IMR-90 (cell line): Measurements from ENCODE around the gene USP5.

Experiments used
- MAFK ChIP-seq: IDR thresholded peaks from 2 replicates; pipeline ENCODE4 v1.6.1; 2012; ENCODE audit warnings: low read depth, low read length, improper control_type of control experiment
- MAZ ChIP-seq: IDR thresholded peaks from 2 replicates; pipeline ENCODE4 v1.6.1; 2012; ENCODE audit warnings: low read depth, mild to moderate bottlenecking, low read length, improper control_type of control experiment, moderate library complexity, borderline replicate concordance
- MXI1 ChIP-seq: IDR thresholded peaks from 2 replicates; pipeline ENCODE4 v1.6.1; 2012; ENCODE audit warnings: low read depth, mild to moderate bottlenecking, low read length, moderate library complexity, borderline replicate concordance
- POLR2A ChIP-seq: IDR thresholded peaks from 2 replicates; pipeline ENCODE4 v1.6.1; 2012; ENCODE audit warnings: mild to moderate bottlenecking, low read depth, low read length
- RAD21 ChIP-seq: IDR thresholded peaks from 2 replicates; pipeline ENCODE4 v1.6.1; 2012; ENCODE audit warnings: low read length, improper control_type of control experiment
- SMC3 ChIP-seq: fragments of 150-350 bp; IDR thresholded peaks from 2 replicates; pipeline ENCODE4 v1.6.1; 2016; ENCODE audit warnings: low read depth, mild to moderate bottlenecking, antibody characterized with exemption, low read length, moderate library complexity
- TF ChIP-seq, protein P1 (sequence below): conservative IDR thresholded peaks from 2 replicates; pipeline ENCODE4 v1.5.1; 2012; ENCODE audit warnings: mild to moderate bottlenecking, low read depth, low read length, improper control_type of control experiment
- TF ChIP-seq, protein P2 (sequence below): fragments of 150-350 bp; IDR thresholded peaks from 2 replicates; pipeline ENCODE4 v1.6.1; 2017; ENCODE audit warnings: mild to moderate bottlenecking, antibody characterized with exemption, low read length, low read depth

DNA sequence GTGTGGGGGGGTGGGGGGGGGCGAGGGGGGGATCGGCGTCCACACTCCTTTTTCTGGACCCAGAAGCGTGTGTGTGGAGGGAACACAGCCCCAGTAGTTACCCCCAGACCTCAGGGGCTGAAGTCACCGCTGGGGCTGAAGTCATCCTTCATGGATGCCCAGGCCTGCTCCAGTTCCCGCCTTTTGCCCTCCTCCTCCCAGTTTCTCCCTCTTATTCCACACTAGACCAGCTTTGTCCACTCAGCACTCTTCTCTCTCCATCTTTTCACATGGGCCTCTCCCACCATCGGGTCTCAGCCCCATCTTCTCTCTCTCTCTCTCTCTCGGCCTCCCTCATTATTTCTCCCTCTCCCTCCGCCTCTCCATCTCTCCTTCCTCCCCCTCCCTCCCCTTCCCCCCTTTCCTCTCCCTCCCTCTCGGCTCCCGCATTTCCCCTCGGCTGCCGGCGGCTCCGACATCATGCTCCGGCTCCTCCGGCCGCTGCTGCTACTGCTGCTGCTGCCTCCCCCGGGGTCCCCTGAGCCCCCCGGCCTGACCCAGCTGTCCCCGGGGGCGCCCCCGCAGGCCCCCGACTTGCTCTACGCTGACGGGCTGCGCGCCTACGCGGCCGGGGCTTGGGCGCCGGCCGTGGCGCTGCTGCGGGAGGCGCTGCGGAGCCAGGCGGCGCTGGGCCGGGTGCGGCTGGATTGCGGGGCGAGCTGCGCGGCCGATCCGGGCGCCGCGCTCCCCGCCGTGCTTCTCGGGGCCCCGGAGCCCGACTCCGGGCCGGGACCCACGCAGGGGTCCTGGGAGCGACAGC lies 23.8 kb upstream of the USP5 start, which contains the start of gene P3H3:
- TF ChIP-seq POLR2A, result no peak
- TF ChIP-seq, protein P1, sequence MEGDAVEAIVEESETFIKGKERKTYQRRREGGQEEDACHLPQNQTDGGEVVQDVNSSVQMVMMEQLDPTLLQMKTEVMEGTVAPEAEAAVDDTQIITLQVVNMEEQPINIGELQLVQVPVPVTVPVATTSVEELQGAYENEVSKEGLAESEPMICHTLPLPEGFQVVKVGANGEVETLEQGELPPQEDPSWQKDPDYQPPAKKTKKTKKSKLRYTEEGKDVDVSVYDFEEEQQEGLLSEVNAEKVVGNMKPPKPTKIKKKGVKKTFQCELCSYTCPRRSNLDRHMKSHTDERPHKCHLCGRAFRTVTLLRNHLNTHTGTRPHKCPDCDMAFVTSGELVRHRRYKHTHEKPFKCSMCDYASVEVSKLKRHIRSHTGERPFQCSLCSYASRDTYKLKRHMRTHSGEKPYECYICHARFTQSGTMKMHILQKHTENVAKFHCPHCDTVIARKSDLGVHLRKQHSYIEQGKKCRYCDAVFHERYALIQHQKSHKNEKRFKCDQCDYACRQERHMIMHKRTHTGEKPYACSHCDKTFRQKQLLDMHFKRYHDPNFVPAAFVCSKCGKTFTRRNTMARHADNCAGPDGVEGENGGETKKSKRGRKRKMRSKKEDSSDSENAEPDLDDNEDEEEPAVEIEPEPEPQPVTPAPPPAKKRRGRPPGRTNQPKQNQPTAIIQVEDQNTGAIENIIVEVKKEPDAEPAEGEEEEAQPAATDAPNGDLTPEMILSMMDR, result 0 out of 2 replicates have a peak, but pooled peaks have one; percentile 18
- no peak for TF ChIP-seq RAD21
- TF ChIP-seq, protein P2, sequence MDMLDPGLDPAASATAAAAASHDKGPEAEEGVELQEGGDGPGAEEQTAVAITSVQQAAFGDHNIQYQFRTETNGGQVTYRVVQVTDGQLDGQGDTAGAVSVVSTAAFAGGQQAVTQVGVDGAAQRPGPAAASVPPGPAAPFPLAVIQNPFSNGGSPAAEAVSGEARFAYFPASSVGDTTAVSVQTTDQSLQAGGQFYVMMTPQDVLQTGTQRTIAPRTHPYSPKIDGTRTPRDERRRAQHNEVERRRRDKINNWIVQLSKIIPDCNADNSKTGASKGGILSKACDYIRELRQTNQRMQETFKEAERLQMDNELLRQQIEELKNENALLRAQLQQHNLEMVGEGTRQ, result no peak
- TF ChIP-seq MAFK, result peak; percentile 79
- TF ChIP-seq MAZ, result 0 out of 2 replicates have a peak, but pooled peaks have one; percentile 16
- TF ChIP-seq MXI1, result no peak
- no peak for TF ChIP-seq SMC3
